Fibroblast of peridontal ligament (primary cell): Measurements from ENCODE around the gene PATE4.

ENCODE experiments used
- DNase-seq: peaks from one replicate; pipeline ENCODE4 v3.0.0-alpha.2; 2010; ENCODE audit errors: extremely low read depth

PATE4 gene

DNA sequence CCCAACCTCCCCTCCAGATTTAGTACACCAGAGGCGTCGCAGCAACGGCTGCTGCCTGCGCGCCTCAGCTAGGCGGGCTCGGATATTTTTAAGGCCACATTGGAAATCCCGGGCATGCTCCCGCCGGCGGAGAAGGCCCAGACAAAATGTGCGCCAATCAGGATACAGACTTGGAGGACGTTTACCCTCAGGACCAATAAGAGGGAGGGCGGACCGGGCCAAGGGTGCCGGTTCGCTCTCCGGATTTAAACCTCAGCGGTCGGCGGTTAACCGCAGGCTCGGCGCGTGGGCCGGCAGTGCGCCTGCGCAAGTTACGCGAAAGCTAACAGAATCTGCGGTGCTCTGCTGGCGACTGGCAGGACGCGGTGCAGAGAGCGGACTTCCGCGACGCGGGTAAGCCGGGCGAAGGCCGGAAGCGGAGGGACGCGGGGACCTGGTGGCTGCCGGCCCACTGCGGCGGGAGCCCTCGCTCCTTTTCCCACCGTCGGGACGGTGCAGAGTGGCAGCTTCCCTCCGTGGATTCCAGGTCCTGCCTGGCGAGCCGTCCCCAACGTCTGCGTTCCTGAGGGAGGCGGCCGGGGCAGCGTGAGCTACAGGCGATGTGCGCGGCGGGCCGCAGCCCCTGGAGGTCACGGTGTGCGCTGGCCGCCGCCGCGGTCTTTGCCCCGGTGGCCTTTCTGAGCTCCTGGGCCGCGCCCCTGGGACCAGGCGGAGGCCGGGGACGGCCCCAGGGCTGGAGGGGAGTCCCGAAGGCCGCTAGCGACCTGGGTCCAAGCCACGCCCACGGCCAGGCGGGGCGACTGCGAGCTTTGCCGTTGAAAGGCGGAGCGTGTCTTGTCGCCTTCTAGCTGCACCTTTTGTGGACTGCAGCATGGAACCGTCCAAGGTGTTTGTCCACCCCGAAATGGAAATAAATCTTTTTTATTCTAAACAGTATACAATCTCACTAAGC, 54.5 kb downstream of the PATE4 start, which contains the start of gene HYLS1:
Gene HYLS1 (plus strand): TSS at position 296 of the 952 bp plus-strand sequence. CDS start 11,701 bp downstream, outside the sequence.
- peak; percentile 97 for DNase-seq
